ENCODE results near the gene FLVCR1.

The FLVCR1 gene

DNA sequence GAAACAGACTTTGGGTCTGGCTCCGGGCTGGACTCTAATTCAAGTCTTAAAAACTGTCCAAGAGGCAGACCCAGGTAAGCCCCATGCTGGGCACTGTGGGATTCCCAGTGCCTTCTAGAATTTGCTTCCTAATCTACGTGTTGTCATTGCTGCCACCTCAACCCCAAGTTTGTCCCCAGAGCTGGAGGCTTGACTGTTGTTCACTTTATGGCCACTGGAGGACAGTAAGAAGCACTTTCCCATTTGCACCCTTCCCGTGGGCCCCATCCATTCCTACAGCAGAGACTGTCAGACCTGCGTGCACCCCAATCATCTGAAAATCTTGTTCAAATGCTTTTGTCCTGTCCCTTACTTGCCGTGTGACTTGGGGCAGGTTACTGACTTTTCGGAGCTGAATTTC lies 62.8 kb downstream of the FLVCR1 start:
- H3K9ac ChIP-seq (ENCODE audit: low read length): no peak overlapping the region
- no peak overlapping the region for H3K4me2 ChIP-seq (ENCODE audit: low read depth, low read length, poor library complexity, severe bottlenecking)
- TF ChIP-seq, protein P1, sequence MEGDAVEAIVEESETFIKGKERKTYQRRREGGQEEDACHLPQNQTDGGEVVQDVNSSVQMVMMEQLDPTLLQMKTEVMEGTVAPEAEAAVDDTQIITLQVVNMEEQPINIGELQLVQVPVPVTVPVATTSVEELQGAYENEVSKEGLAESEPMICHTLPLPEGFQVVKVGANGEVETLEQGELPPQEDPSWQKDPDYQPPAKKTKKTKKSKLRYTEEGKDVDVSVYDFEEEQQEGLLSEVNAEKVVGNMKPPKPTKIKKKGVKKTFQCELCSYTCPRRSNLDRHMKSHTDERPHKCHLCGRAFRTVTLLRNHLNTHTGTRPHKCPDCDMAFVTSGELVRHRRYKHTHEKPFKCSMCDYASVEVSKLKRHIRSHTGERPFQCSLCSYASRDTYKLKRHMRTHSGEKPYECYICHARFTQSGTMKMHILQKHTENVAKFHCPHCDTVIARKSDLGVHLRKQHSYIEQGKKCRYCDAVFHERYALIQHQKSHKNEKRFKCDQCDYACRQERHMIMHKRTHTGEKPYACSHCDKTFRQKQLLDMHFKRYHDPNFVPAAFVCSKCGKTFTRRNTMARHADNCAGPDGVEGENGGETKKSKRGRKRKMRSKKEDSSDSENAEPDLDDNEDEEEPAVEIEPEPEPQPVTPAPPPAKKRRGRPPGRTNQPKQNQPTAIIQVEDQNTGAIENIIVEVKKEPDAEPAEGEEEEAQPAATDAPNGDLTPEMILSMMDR (IDR thresholded peaks at IDR 0.05; ENCODE audit: insufficient read depth, low read length, poor library complexity, severe bottlenecking): no peak
- no peak for TF ChIP-seq EZH2phosphoT487 (conservative IDR thresholded peaks at IDR 0.05; ENCODE audit: low read length)
- no peaks in the 10 kb centered on the region for H3F3A ChIP-seq (ENCODE audit: insufficient read depth)
- no peaks in the 10 kb centered on the region for H4K20me1 ChIP-seq (ENCODE audit: low read depth, low read length)
- H3K79me2 ChIP-seq (ENCODE audit: insufficient read depth, low read length): no peaks in the 10 kb centered on the region
- H2AFZ ChIP-seq (ENCODE audit: low read depth, low read length, severe bottlenecking): no peak overlapping the region
- H3K9me3 ChIP-seq (ENCODE audit: insufficient read depth, low read length): no peaks in the 10 kb centered on the region
- no peaks in the 10 kb centered on the region for H3K36me3 ChIP-seq (ENCODE audit: low read length)
- no peak overlapping the region for H3K4me3 ChIP-seq (ENCODE audit: insufficient read depth, low read length, poor library complexity, severe bottlenecking)
- H3K27me3 ChIP-seq (ENCODE audit: low read length): no peaks in the 10 kb centered on the region
- no peak overlapping the region for H3K27ac ChIP-seq (ENCODE audit: low read depth, low read length)
- H3K9me2 ChIP-seq (replicated peaks; ENCODE audit: insufficient read depth, low read length): no peaks in the 10 kb centered on the region

DNA sequence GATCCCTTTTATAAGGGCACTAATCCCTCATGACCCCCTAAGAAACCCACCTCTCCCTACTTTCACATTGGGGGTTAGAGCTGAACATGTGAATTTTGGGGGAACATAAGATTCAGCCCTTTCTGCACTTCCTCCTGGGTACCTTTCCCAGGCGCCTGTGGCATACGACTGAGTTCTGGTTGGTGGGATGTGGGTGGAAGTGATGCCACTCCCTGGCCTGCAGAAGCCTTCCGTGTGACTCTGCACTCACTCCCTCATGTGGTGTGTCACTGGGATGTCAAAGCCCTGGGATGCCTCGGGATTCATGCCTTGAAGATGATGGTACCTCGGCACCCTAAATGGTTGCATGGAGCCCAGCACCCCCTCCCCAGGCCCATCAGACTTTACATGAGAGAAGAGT lies 63.9 kb downstream of the FLVCR1 start:
- no peak overlapping the region for H3K4me3 ChIP-seq (ENCODE audit: insufficient read depth, low read length, poor library complexity, severe bottlenecking)
- no peaks in the 10 kb centered on the region for H3K79me2 ChIP-seq (ENCODE audit: insufficient read depth, low read length)
- no peaks in the 10 kb centered on the region for H3K9me2 ChIP-seq (replicated peaks; ENCODE audit: insufficient read depth, low read length)
- H3F3A ChIP-seq (ENCODE audit: insufficient read depth): no peaks in the 10 kb centered on the region
- no peaks in the 10 kb centered on the region for H3K36me3 ChIP-seq (ENCODE audit: low read length)
- no peak overlapping the region for H3K4me2 ChIP-seq (ENCODE audit: low read depth, low read length, poor library complexity, severe bottlenecking)
- no peak overlapping the region for H2AFZ ChIP-seq (ENCODE audit: low read depth, low read length, severe bottlenecking)
- H4K20me1 ChIP-seq (ENCODE audit: low read depth, low read length): no peaks in the 10 kb centered on the region
- TF ChIP-seq EZH2phosphoT487 (conservative IDR thresholded peaks at IDR 0.05; ENCODE audit: low read length): no peak
- no peaks in the 10 kb centered on the region for H3K27me3 ChIP-seq (ENCODE audit: low read length)
- H3K27ac ChIP-seq (ENCODE audit: low read depth, low read length): no peak overlapping the region
- H3K9ac ChIP-seq (ENCODE audit: low read length): no peak overlapping the region
- no peaks in the 10 kb centered on the region for H3K9me3 ChIP-seq (ENCODE audit: insufficient read depth, low read length)

GRCh38 chr1:212926372-212926771 lies 68.3 kb downstream of the FLVCR1 start:
- no peak overlapping the region for H3K4me3 ChIP-seq (ENCODE audit: insufficient read depth, low read length, poor library complexity, severe bottlenecking)
- H3K27ac ChIP-seq (ENCODE audit: low read depth, low read length): no peak overlapping the region
- H3K27me3 ChIP-seq (ENCODE audit: low read length): no peaks in the 10 kb centered on the region
- no peaks in the 10 kb centered on the region for H3K79me2 ChIP-seq (ENCODE audit: insufficient read depth, low read length)
- H3K9me2 ChIP-seq (replicated peaks; ENCODE audit: insufficient read depth, low read length): no peaks in the 10 kb centered on the region
- no peak for TF ChIP-seq EZH2phosphoT487 (conservative IDR thresholded peaks at IDR 0.05; ENCODE audit: low read length)
- TF ChIP-seq, protein P1 (IDR thresholded peaks at IDR 0.05; ENCODE audit: insufficient read depth, low read length, poor library complexity, severe bottlenecking): no peak
- no peak overlapping the region for H2AFZ ChIP-seq (ENCODE audit: low read depth, low read length, severe bottlenecking)
- H4K20me1 ChIP-seq (ENCODE audit: low read depth, low read length): no peaks in the 10 kb centered on the region
- H3K9me3 ChIP-seq (ENCODE audit: insufficient read depth, low read length): no peaks in the 10 kb centered on the region
- H3K4me2 ChIP-seq (ENCODE audit: low read depth, low read length, poor library complexity, severe bottlenecking): no peak overlapping the region
- no peak overlapping the region for H3K9ac ChIP-seq (ENCODE audit: low read length)
- no peaks in the 10 kb centered on the region for H3F3A ChIP-seq (ENCODE audit: insufficient read depth)
- no peaks in the 10 kb centered on the region for H3K36me3 ChIP-seq (ENCODE audit: low read length)

GRCh38 chr1:212928323-212929291 lies 70.5 kb downstream of the FLVCR1 start:
- Histone ChIP-seq H3K27me3 (ENCODE audit: low read length) (no peaks in the 10 kb centered on the region), H3K9ac (ENCODE audit: low read length) (no peak overlapping the region), H3K4me2 (ENCODE audit: low read depth, low read length, poor library complexity, severe bottlenecking) (no peak overlapping the region), H3K36me3 (ENCODE audit: low read length) (no peaks in the 10 kb centered on the region), H3K9me2 (replicated peaks; ENCODE audit: insufficient read depth, low read length) (no peaks in the 10 kb centered on the region), H3K79me2 (ENCODE audit: insufficient read depth, low read length) (no peaks in the 10 kb centered on the region), H4K20me1 (ENCODE audit: low read depth, low read length) (no peaks in the 10 kb centered on the region), H3K27ac (ENCODE audit: low read depth, low read length) (no peak overlapping the region), H3F3A (ENCODE audit: insufficient read depth) (no peaks in the 10 kb centered on the region), H2AFZ (ENCODE audit: low read depth, low read length, severe bottlenecking) (no peak overlapping the region), H3K9me3 (ENCODE audit: insufficient read depth, low read length) (no peaks in the 10 kb centered on the region), H3K4me3 (ENCODE audit: insufficient read depth, low read length, poor library complexity, severe bottlenecking) (no peak overlapping the region)
- TF ChIP-seq EZH2phosphoT487 (conservative IDR thresholded peaks at IDR 0.05; ENCODE audit: low read length): no peak

Measured in SU-DHL-6 (cell line).